Small intestine (tissue), 7 donors: Measurements from ENCODE around the gene TOR1AIP1. TPM values are rescaled to one million over a fixed set of nuclear protein-coding genes. Genes with fewer than 3 reads are reported as not detected.
A peak's percentile ranks its signal among the peaks of the same experiment; 100 is the strongest.

ENCODE experiments used
- DNase-seq, 2 donors: peaks; one replicate each; pipeline versions ENCODE4 v3.0.0 to v3.0.0-alpha.2; 2013
- FAIRE-seq: peaks from 2 replicates; lab custom pipeline; 2012; peaks lifted over from hg19 to GRCh38; lab: Jason Lieb, UNC
- H3K27ac ChIP-seq, 3 donors: one replicate each; pipeline ENCODE4 v1.5.1; 2013; ENCODE audit warnings: low read length in 2 of 3, mild to moderate bottlenecking in 2 of 3, control low read depth in 1 of 3, inconsistent platforms in 1 of 3, low read depth in 1 of 3, moderate library complexity in 1 of 3
- H3K27me3 ChIP-seq, 3 donors: one replicate each; pipeline ENCODE4 v1.6.1; 2013; ENCODE audit warnings: low read length in 3 of 3, inconsistent platforms in 1 of 3; ENCODE audit not compliant: control insufficient read depth in 3 of 3, insufficient read depth in 3 of 3
- H3K36me3 ChIP-seq, 3 donors: one replicate each; pipeline ENCODE4 v1.6.1; 2013; ENCODE audit warnings: low read length in 3 of 3, inconsistent platforms in 1 of 3, low read depth in 1 of 3, mild to moderate bottlenecking in 1 of 3, moderate library complexity in 1 of 3; ENCODE audit not compliant: control insufficient read depth in 3 of 3, insufficient read depth in 2 of 3
- H3K4me1 ChIP-seq, 3 donors: one replicate each; pipeline ENCODE4 v1.6.1; 2013; ENCODE audit warnings: low read length in 2 of 3, inconsistent platforms in 1 of 3, low read depth in 1 of 3, mild to moderate bottlenecking in 1 of 3, moderate library complexity in 1 of 3; ENCODE audit not compliant: control insufficient read depth in 3 of 3, insufficient read depth in 2 of 3
- H3K4me3 ChIP-seq, 3 donors: one replicate each; pipeline ENCODE4 v1.5.1; 2013; ENCODE audit warnings: low read length in 3 of 3, control low read depth in 1 of 3, inconsistent platforms in 1 of 3, low read depth in 1 of 3, mild to moderate bottlenecking in 1 of 3, moderate library complexity in 1 of 3
- H3K9me3 ChIP-seq, 2 donors: one replicate each; pipeline ENCODE4 v1.6.1; 2013; ENCODE audit warnings: low read depth in 1 of 2, low read length in 1 of 2; ENCODE audit not compliant: control insufficient read depth in 2 of 2, insufficient read depth in 1 of 2
- WGBS, 3 donors: extraction: QIAGEN DNeasy Blood & Tissue Kit; methylation state at CpG; one replicate each; pipeline ENCODE4 v1.1.7; 2013; 5-methylcytosine and 5-hydroxymethylcytosine counted together
- polyA plus RNA-seq, 4 donors: library from polyadenylated mRNA; stranded (reverse) in 3 of 4; unstranded in 1 of 4; fragments of 200-250 nt in 3 of 4; fragments of 120-200 nt in 1 of 4; gene quantifications; one replicate each; pipeline versions ENCODE4 v1.2.1 to v1.2.3, GENCODE V29; 2013
- donor health status: healthy with polysubstance abuse.
- donor health status: control.
- donor health status: control.
- donor health status: Bipolar disorder and iron deficiency.
- donor health status: healthy.

TOR1AIP1 gene
- polyA plus RNA-seq, 4 donors = 5.8 to 24.6 (median 11.5) TPM

DNA sequence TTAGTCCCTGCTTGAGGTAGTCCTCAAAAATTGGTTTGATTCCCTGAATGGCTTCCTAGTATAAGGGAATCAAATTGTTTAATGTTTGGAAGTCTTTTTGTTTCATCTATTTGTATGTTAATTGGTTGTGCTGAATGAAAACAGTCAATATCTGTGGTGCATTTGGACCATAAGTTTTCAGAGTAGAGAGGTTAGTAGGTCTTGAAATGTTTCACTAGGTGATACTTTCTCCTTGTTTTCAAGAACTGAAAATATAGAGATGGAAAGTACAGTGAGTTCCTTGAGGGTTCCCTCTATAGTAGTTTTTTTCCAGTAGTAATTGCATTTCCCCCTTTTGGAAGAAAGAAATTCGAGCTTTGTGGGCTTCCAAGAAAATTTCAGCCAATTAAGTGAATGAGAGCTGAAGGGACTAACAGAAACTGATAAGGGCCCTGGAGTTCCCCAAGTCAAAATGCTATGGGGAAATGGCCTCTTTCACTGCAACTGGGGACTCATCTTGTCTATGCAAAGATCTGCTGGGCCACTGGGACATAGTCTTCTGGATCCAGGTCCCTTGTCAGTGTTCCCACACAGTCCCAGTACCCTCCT is 53.9 kb downstream of the TOR1AIP1 start:
- no peaks in the 10 kb centered on the region for H3K36me3 ChIP-seq
- no peaks in the 10 kb centered on the region for H3K4me1 ChIP-seq
- 61 to 79% (median 71%) methylated on average over 1 of the region's 1 CpG for WGBS, 3 donors
- H3K4me3 ChIP-seq = no peak overlapping the region
- FAIRE-seq (no peak), DNase-seq (no peak)
- H3K9me3 ChIP-seq = peaks cover 0 to 3% of the 10 kb centered on the region in 2 donors
- no peaks in the 10 kb centered on the region for H3K27me3 ChIP-seq
- no peak overlapping the region for H3K27ac ChIP-seq

DNA sequence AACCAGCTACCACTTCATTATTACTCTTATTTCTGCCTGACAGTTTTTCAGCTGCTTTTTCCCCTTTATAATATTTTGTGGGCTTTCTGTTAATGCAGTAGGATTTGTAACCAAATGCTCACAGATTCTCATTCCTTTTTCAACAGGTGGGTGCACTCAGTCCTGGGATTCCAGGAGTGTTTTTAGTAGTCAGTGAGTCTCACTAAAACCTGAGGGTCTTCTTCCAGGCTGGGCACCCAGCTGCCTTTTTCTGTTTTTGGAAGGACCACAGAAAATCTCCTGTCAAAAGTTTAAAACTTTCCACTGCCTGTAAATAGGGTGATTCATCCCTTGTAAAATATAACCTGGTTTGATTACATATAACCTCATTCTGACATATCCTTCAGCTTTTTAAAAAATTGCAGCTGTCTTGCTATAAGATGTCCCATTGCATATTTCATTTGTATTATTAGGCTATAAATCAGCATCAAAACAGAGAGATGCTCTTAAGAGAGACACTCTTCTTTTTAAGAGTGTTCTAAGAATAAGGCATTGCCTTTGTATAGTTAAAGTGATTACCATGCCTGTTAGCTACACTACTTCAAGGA is 55.7 kb downstream of the TOR1AIP1 start:
- Histone ChIP-seq H3K4me3 (no peak overlapping the region), H3K9me3 (peaks cover 0 to 3% of the 10 kb centered on the region in 2 donors), H3K4me1 (no peaks in the 10 kb centered on the region), H3K27ac (no peak overlapping the region), H3K36me3 (no peaks in the 10 kb centered on the region), H3K27me3 (no peaks in the 10 kb centered on the region)
- DNase-seq (no peak), FAIRE-seq (no peak)

DNA sequence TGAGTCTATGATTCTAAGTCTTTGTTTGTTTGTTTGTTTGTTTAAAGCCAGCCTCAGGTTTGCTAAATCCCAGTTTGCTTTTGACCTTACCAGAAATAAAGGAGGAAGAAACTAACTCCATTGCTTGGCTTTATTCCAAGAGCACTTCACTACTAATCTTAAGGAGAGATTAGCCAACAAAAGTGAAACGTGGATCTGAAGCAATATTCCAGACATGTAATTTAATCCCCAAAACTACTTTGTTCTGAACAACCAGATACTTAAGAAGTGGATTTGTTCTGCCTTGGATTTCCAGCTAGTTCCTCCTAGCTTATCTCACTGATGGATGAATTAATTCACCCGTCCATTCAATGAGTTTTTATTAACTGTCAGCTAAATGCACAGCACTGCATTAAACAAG is 56.7 kb downstream of the TOR1AIP1 start:
- H3K9me3 ChIP-seq = no peaks in the 10 kb centered on the region
- FAIRE-seq (no peak), DNase-seq (peak; percentile 51 to 73)
- no peak overlapping the region for H3K27ac ChIP-seq
- 8 to 25% (median 20%) methylated on average over 2 of the region's 2 CpGs for WGBS, 3 donors
- H3K36me3 ChIP-seq = no peaks in the 10 kb centered on the region
- no peaks in the 10 kb centered on the region for H3K27me3 ChIP-seq
- H3K4me1 ChIP-seq = no peaks in the 10 kb centered on the region
- no peak overlapping the region for H3K4me3 ChIP-seq

DNA sequence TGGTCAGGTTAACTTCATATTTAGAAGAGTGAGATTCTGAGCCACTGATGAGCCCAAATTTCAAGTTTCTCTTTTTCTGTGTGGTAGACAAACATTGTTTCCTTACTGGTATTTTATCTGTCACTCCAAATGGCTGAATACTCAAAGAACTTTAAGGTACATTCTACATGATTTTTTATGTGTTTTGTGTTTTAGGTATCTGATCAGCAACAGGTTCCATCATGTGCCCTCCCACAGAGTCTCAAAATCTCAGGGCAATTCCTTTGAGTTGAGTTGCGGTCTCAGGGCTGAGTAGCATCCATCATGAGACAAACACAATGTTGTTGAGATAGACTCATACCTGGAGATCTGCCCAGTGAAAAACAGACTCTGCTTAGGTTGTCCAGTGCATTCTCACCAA is 57.9 kb downstream of the TOR1AIP1 start:
- no peak for DNase-seq
- FAIRE-seq = no peak
- no peaks in the 10 kb centered on the region for H3K27me3 ChIP-seq
- H3K4me1 ChIP-seq = no peaks in the 10 kb centered on the region
- H3K9me3 ChIP-seq = no peaks in the 10 kb centered on the region
- H3K27ac ChIP-seq = no peak overlapping the region
- H3K36me3 ChIP-seq = no peaks in the 10 kb centered on the region
- 96 to 100% (median 97%) methylated on average over 1 of the region's 1 CpG for WGBS, 3 donors
- no peak overlapping the region for H3K4me3 ChIP-seq

DNA sequence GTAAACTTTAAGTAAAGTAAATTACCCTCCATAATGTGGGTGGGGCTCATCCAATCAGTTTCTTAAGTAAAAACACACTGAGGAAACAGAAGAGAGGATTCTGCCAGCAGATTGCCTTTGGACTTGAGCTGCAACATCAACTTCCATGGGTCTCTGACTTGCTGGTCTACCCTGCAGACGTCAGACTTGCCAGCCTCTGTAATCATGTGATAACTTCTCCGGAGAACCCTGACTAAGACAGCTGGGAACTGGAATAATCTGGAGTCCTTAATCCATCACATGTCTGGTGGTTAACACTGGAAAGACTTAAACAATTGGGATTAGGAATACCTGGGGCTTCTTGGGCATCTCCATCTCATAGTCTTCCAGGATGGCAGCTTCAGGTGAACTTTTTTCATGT is 59.4 kb downstream of the TOR1AIP1 start:
- FAIRE-seq = no peak
- Histone ChIP-seq H3K4me1 (no peaks in the 10 kb centered on the region), H3K27ac (no peak overlapping the region), H3K9me3 (no peaks in the 10 kb centered on the region), H3K4me3 (no peak overlapping the region), H3K27me3 (no peaks in the 10 kb centered on the region), H3K36me3 (no peaks in the 10 kb centered on the region)
- DNase-seq = peak in 1 of 2 donors; percentile 39
- WGBS, 3 donors = 37 to 61% (median 54%) methylated on average over 2 of the region's 2 CpGs

DNA sequence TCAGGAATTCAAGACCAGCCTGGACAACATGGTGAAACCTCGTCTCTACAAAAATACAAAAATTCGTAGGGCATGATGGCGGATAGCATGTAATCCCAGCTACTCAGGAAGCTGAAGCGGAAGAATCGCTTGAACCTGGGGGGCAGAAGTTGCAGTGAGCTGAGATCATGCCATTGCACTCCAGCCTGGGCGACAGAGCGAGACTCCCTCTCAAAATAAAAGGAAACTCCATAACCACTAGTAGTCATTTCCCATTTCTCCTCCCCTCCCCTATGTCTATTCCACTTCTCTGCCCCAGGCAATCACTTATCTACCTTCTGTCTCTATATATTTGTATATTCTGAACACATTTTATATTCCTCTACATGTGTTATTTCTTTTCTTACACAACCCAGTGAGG is 68.6 kb downstream of the TOR1AIP1 start:
- WGBS, 3 donors = 84 to 97% (median 96%) methylated on average over 7 of the region's 7 CpGs
- Histone ChIP-seq H3K4me3 (no peak overlapping the region), H3K27ac (no peak overlapping the region), H3K9me3 (no peaks in the 10 kb centered on the region), H3K36me3 (no peaks in the 10 kb centered on the region), H3K27me3 (no peaks in the 10 kb centered on the region), H3K4me1 (no peaks in the 10 kb centered on the region)
- FAIRE-seq (no peak), DNase-seq (no peak)

DNA sequence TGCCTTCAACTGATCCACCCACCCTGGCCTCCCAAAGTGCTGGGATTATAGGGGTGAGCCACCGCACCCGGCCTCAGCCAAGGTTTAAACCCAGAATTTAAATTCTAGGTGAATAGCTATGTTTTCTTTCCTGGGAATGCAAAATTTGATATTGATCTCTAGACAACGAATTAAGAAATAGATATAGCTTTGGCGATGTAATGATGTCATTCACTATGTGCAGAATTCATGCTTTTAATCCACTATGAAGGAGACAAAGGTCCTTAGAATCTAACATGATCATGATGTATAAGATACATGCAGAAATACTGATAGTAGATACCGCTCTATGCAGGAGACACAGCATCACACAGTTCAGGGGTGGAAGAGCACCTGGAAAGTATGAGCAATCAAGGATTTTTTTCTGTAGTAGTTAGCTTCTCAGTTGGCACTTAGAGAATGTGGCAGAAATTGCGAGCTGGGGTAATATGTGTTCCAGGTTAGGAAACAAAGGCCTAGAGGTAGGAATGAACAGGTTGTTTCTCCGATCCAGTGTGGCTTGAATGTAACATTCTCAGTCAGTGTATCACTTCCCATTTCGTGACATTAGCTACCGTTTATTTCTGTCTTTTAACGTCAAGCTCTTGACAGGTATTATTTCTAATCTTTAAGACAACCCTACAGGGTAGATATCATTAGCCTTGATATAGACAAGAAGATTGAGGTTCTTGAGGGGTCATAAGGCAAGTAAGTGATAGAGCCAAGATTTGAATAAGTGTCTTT is 69.5 kb downstream of the TOR1AIP1 start:
- FAIRE-seq (no peak), DNase-seq (no peak)
- Histone ChIP-seq H3K27me3 (no peaks in the 10 kb centered on the region), H3K4me3 (no peak overlapping the region), H3K36me3 (no peaks in the 10 kb centered on the region), H3K4me1 (no peaks in the 10 kb centered on the region), H3K27ac (no peak overlapping the region), H3K9me3 (no peaks in the 10 kb centered on the region)
- 84 to 94% (median 93%) methylated on average over 10 of the region's 10 CpGs for WGBS, 3 donors

DNA sequence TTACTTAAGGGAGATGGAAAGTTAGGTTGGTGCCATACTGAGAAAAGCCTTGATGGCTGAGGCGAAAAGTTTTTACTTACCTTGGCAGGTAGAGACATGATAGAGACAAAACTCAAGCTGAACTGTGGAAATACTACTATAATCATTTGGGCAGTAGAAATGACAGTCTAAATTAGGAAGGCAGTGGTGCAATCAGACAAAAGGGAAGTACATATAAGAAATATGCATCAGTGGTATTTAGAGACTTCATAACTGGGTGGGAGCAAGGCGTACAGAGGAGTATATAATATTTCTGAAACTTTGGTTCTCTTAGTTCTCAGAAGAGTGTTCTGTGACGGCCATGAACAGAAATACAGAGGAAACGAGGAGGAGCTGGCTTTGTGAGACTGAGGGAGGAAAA is 70.1 kb downstream of the TOR1AIP1 start:
- Histone ChIP-seq H3K36me3 (no peaks in the 10 kb centered on the region), H3K9me3 (no peaks in the 10 kb centered on the region), H3K27ac (no peak overlapping the region), H3K4me1 (no peaks in the 10 kb centered on the region), H3K4me3 (no peak overlapping the region), H3K27me3 (no peaks in the 10 kb centered on the region)
- no peak for FAIRE-seq
- DNase-seq = no peak
- 81 to 92% (median 88%) methylated on average over 4 of the region's 4 CpGs for WGBS, 3 donors
